CD4-positive, alpha-beta T cell treated with Interleukin-6 at 100 ng/mL for 8 hours (primary cell): Measurements from ENCODE around the gene NKX2-3.

Experiments
- DNase-seq: peaks from one replicate; pipeline ENCODE4 v3.0.0-alpha.2; 2020; ENCODE audit warnings: mixed read lengths, low spot score

Gene NKX2-3

GRCh38 chr10:99526861-99527504 is 5.8 kb upstream of the NKX2-3 start:
- no peak for DNase-seq

- DNase-seq: no peak
These were observed 4.9 kb upstream of the NKX2-3 start for GRCh38 chr10:99527526-99528493.

GRCh38 chr10:99528494-99529441 is 4.0 kb upstream of the NKX2-3 start:
- no peak for DNase-seq

- no peak for DNase-seq
These were observed 3.1 kb upstream of the NKX2-3 start for GRCh38 chr10:99529591-99530107.

GRCh38 chr10:99530108-99531025 is 2.4 kb upstream of the NKX2-3 start:
- no peak for DNase-seq

GRCh38 chr10:99531026-99531695 is 1.6 kb upstream of the NKX2-3 start:
- no peak for DNase-seq

- DNase-seq: no peak
These were observed 797 bp upstream of the NKX2-3 start for GRCh38 chr10:99531696-99532593.

GRCh38 chr10:99533496-99534449 is 1.0 kb downstream of the NKX2-3 start:
- no peak for DNase-seq

GRCh38 chr10:99534450-99534938 is 1.8 kb downstream of the NKX2-3 start:
- DNase-seq: no peak

GRCh38 chr10:99534939-99535763 is 2.4 kb downstream of the NKX2-3 start:
- DNase-seq: no peak

GRCh38 chr10:99535764-99536337 is 3.1 kb downstream of the NKX2-3 start:
- DNase-seq: no peak

- no peak for DNase-seq
These were observed 3.8 kb downstream of the NKX2-3 start for GRCh38 chr10:99536338-99537085.

GRCh38 chr10:99537086-99537988 is 4.6 kb downstream of the NKX2-3 start:
- DNase-seq: no peak
